Mesendoderm (in vitro differentiated cells): ENCODE results near the gene CDK5R1.

Experiments
- DNase-seq: peaks from one replicate; pipeline ENCODE4 v3.0.0; 2013
- H2AK5ac ChIP-seq: 2 replicates; pipeline ENCODE4 v1.6.1; 2013; ENCODE audit warnings: low read length, inconsistent platforms
- H2BK120ac ChIP-seq: 2 replicates; pipeline ENCODE4 v1.6.1; 2013; ENCODE audit warnings: low read depth, mild to moderate bottlenecking, low read length, moderate library complexity, mixed read lengths
- H2BK15ac ChIP-seq: replicated peaks from 2 replicates; pipeline ENCODE4 v1.6.1; 2013; ENCODE audit warnings: low read depth, mild to moderate bottlenecking, moderate library complexity
- H2BK5ac ChIP-seq: 2 replicates; pipeline ENCODE4 v1.6.1; 2013; ENCODE audit warnings: low read length, inconsistent platforms
- H3K18ac ChIP-seq: 2 replicates; pipeline ENCODE4 v1.6.1; 2013; ENCODE audit warnings: mild to moderate bottlenecking, low read length, mixed read lengths
- H3K23ac ChIP-seq: one replicate; pipeline ENCODE4 v1.6.1; 2013; ENCODE audit warnings: low read length
- H3K27ac ChIP-seq: 2 replicates; pipeline ENCODE4 v1.5.1; 2013; ENCODE audit warnings: low read depth, mild to moderate bottlenecking, inconsistent platforms, low read length, moderate library complexity
- H3K27me3 ChIP-seq: 2 replicates; pipeline ENCODE4 v1.6.1; 2013; ENCODE audit warnings: low read length, control low read depth, mild to moderate bottlenecking, inconsistent platforms; ENCODE audit not compliant: insufficient read depth, poor library complexity
- H3K36me3 ChIP-seq: 2 replicates; pipeline ENCODE4 v1.6.1; 2013; ENCODE audit warnings: low read length, inconsistent platforms; ENCODE audit not compliant: control insufficient read depth, insufficient read depth
- H3K4ac ChIP-seq: one replicate; pipeline ENCODE4 v1.6.1; 2013; ENCODE audit warnings: low read depth, mild to moderate bottlenecking, low read length, moderate library complexity
- H3K4me1 ChIP-seq: 2 replicates; pipeline ENCODE4 v1.6.1; 2013; ENCODE audit warnings: low read depth, low read length, inconsistent platforms; ENCODE audit not compliant: control insufficient read depth
- H3K4me2 ChIP-seq: 2 replicates; pipeline ENCODE4 v1.6.1; 2013; ENCODE audit warnings: low read length
- H3K4me3 ChIP-seq: 2 replicates; pipeline ENCODE4 v1.5.1; 2013; ENCODE audit warnings: mild to moderate bottlenecking, low read length
- H3K56ac ChIP-seq: one replicate; pipeline ENCODE4 v1.6.1; 2013; ENCODE audit warnings: low read length
- H3K79me1 ChIP-seq: 2 replicates; pipeline ENCODE4 v1.6.1; 2013; ENCODE audit warnings: low read length, inconsistent platforms
- H3K79me2 ChIP-seq: 2 replicates; pipeline ENCODE4 v1.6.1; 2013; ENCODE audit warnings: mild to moderate bottlenecking, low read length; ENCODE audit not compliant: control insufficient read depth, insufficient read depth
- H3K9ac ChIP-seq: 2 replicates; pipeline ENCODE4 v1.6.1; 2013; ENCODE audit warnings: low read length, inconsistent platforms
- H4K5ac ChIP-seq: one replicate; pipeline ENCODE4 v1.6.1; 2013; ENCODE audit warnings: low read length
- H4K8ac ChIP-seq: one replicate; pipeline ENCODE4 v1.6.1; 2013; ENCODE audit warnings: low read depth, mild to moderate bottlenecking, control low read depth, low read length, moderate library complexity
- WGBS: extraction: QIAGEN DNeasy Blood & Tissue Kit; methylation state at CpG from one replicate; pipeline ENCODE4 v1.1.7; 2013; ENCODE audit warnings: low lambda C conversion rate, missing lambda C conversion rate; ENCODE audit not compliant: insufficient coverage; ENCODE audit errors: extremely low coverage; 5-methylcytosine and 5-hydroxymethylcytosine counted together

The CDK5R1 gene

GRCh38 chr17:32498391-32498790 lies 11.6 kb downstream of the CDK5R1 start:
- Histone ChIP-seq H4K5ac (no peak overlapping the region), H2BK120ac (no peak overlapping the region), H3K4me1 (peaks cover 2% of the 10 kb centered on the region), H2BK5ac (no peak overlapping the region), H3K27me3 (no peaks in the 10 kb centered on the region), H3K18ac (no peak overlapping the region), H3K36me3 (no peaks in the 10 kb centered on the region), H3K4me2 (no peak overlapping the region), H3K4me3 (no peak overlapping the region), H3K23ac (no peak overlapping the region), H4K8ac (no peak overlapping the region), H3K9ac (no peak overlapping the region), H3K56ac (no peak overlapping the region), H2BK15ac (no peak overlapping the region), H3K79me2 (no peaks in the 10 kb centered on the region), H3K4ac (no peak overlapping the region), H2AK5ac (no peak overlapping the region), H3K79me1 (no peaks in the 10 kb centered on the region), H3K27ac (no peak overlapping the region)
- no CpG with 5 or more reads among the region's 9 CpGs for whole genome bisulfite sequencing
- peak; percentile 46 for DNase-seq

GRCh38 chr17:32502013-32502412 lies 15.2 kb downstream of the CDK5R1 start:
- no peak overlapping the region for H2BK5ac ChIP-seq
- no peaks in the 10 kb centered on the region for H3K36me3 ChIP-seq
- H3K23ac ChIP-seq: no peak overlapping the region
- no peaks in the 10 kb centered on the region for H3K79me1 ChIP-seq
- peaks cover 2% of the 10 kb centered on the region for H3K4me1 ChIP-seq
- no peak for DNase-seq
- no peaks in the 10 kb centered on the region for H3K27me3 ChIP-seq
- no peak overlapping the region for H3K9ac ChIP-seq
- no CpG with 5 or more reads among the region's 3 CpGs for WGBS
- no peak overlapping the region for H4K8ac ChIP-seq
- H3K4ac ChIP-seq: no peak overlapping the region
- no peak overlapping the region for H2BK120ac ChIP-seq
- no peak overlapping the region for H3K18ac ChIP-seq
- no peak overlapping the region for H4K5ac ChIP-seq
- no peaks in the 10 kb centered on the region for H3K79me2 ChIP-seq
- H3K27ac ChIP-seq: no peak overlapping the region
- no peak overlapping the region for H2AK5ac ChIP-seq
- no peak overlapping the region for H3K4me3 ChIP-seq
- H3K4me2 ChIP-seq: no peak overlapping the region
- no peak overlapping the region for H3K56ac ChIP-seq
- H2BK15ac ChIP-seq: no peak overlapping the region

GRCh38 chr17:32502710-32503109 lies 15.9 kb downstream of the CDK5R1 start:
- no peak overlapping the region for H3K18ac ChIP-seq
- H3K27ac ChIP-seq: no peak overlapping the region
- no CpG with 5 or more reads among the region's 10 CpGs for WGBS
- H3K36me3 ChIP-seq: no peaks in the 10 kb centered on the region
- H4K5ac ChIP-seq: no peak overlapping the region
- H2BK5ac ChIP-seq: no peak overlapping the region
- no peak for DNase-seq
- no peak overlapping the region for H3K23ac ChIP-seq
- no peak overlapping the region for H3K9ac ChIP-seq
- no peak overlapping the region for H3K4me2 ChIP-seq
- peaks cover under 1% of the 10 kb centered on the region for H3K4me1 ChIP-seq
- no peak overlapping the region for H3K4ac ChIP-seq
- no peaks in the 10 kb centered on the region for H3K27me3 ChIP-seq
- no peak overlapping the region for H3K56ac ChIP-seq
- H2BK15ac ChIP-seq: no peak overlapping the region
- no peak overlapping the region for H3K4me3 ChIP-seq
- H2BK120ac ChIP-seq: no peak overlapping the region
- H3K79me2 ChIP-seq: no peaks in the 10 kb centered on the region
- no peaks in the 10 kb centered on the region for H3K79me1 ChIP-seq
- H2AK5ac ChIP-seq: no peak overlapping the region
- no peak overlapping the region for H4K8ac ChIP-seq

GRCh38 chr17:32503251-32504165 lies 16.7 kb downstream of the CDK5R1 start:
- Histone ChIP-seq H3K4me2 (no peak overlapping the region), H3K56ac (no peak overlapping the region), H3K4ac (no peak overlapping the region), H3K4me3 (no peak overlapping the region), H4K5ac (no peak overlapping the region), H3K36me3 (no peaks in the 10 kb centered on the region), H2BK120ac (no peak overlapping the region), H3K4me1 (no peaks in the 10 kb centered on the region), H3K18ac (no peak overlapping the region), H3K79me1 (no peaks in the 10 kb centered on the region), H2BK5ac (no peak overlapping the region), H2AK5ac (no peak overlapping the region), H3K27ac (no peak overlapping the region), H3K79me2 (no peaks in the 10 kb centered on the region), H3K9ac (no peak overlapping the region), H2BK15ac (no peak overlapping the region), H3K23ac (peak overlapping the region; percentile 57), H4K8ac (no peak overlapping the region), H3K27me3 (no peaks in the 10 kb centered on the region)
- no CpG with 5 or more reads among the region's 7 CpGs for WGBS
- DNase-seq: no peak

GRCh38 chr17:32504166-32504990 lies 17.6 kb downstream of the CDK5R1 start:
- no peak overlapping the region for H4K8ac ChIP-seq
- H3K23ac ChIP-seq: peak overlapping the region; percentile 57
- no peak overlapping the region for H3K27ac ChIP-seq
- H3K79me1 ChIP-seq: no peaks in the 10 kb centered on the region
- H3K56ac ChIP-seq: no peak overlapping the region
- no peaks in the 10 kb centered on the region for H3K27me3 ChIP-seq
- no peak overlapping the region for H2AK5ac ChIP-seq
- no peaks in the 10 kb centered on the region for H3K4me1 ChIP-seq
- peak; percentile 51 for DNase-seq
- no CpG with 5 or more reads among the region's 18 CpGs for WGBS
- no peak overlapping the region for H2BK120ac ChIP-seq
- H3K79me2 ChIP-seq: no peaks in the 10 kb centered on the region
- H2BK15ac ChIP-seq: no peak overlapping the region
- no peak overlapping the region for H3K9ac ChIP-seq
- no peak overlapping the region for H4K5ac ChIP-seq
- H3K18ac ChIP-seq: no peak overlapping the region
- H2BK5ac ChIP-seq: no peak overlapping the region
- no peak overlapping the region for H3K4me3 ChIP-seq
- no peak overlapping the region for H3K4ac ChIP-seq
- no peaks in the 10 kb centered on the region for H3K36me3 ChIP-seq
- H3K4me2 ChIP-seq: no peak overlapping the region
